PC-3 (cell line): ENCODE data around the gene PGAM2. TPM values are rescaled to one million over a fixed set of nuclear protein-coding genes. Genes with fewer than 3 reads are reported as not detected.

Source experiments
- ATAC-seq: fragments of 200-7000 bp; cut with Tn5 transposase; 2 replicates; pipeline ENCODE4 v1.9.1; 2020; ENCODE audit warnings: mild to moderate bottlenecking, moderate library complexity
- BruUV-seq: library from RNA; stranded (reverse); fragments of 400-500 nt; replicated peaks from 2 replicates; lab custom pipeline; 2021; lab: Mats Ljungman, UMichigan
- CTCF ChIA-PET: fragments of 300-600 bp; sonication (Branson Sonifier 250); formaldehyde crosslinking; loops from one replicate; lab custom pipeline; 2022; ENCODE audit warnings: antibody characterized with exemption; lab: Charles Lee
- POLR2A ChIA-PET: fragments of 300-600 bp; sonication (Branson Sonifier 250); formaldehyde crosslinking; loops from one replicate; lab custom pipeline; 2022; ENCODE audit warnings: antibody characterized with exemption; ENCODE audit not compliant: unreplicated experiment; lab: Charles Lee
- DNase-seq: peaks from one replicate; pipeline ENCODE4 v3.0.0-alpha.2; 2015
- H2AFZ ChIP-seq: fragments of 300-600 bp; sonication (generic); 2 replicates; pipeline ENCODE4 v1.6.0; 2016; ENCODE audit warnings: antibody characterized with exemption, low read length
- H3F3A ChIP-seq: fragments of 300-600 bp; sonication (generic); one replicate; pipeline ENCODE4 v1.6.0; 2017; ENCODE audit warnings: antibody characterized with exemption, low read length, control low read depth, mild to moderate bottlenecking; ENCODE audit not compliant: unreplicated experiment
- H3K27ac ChIP-seq: fragments of 300-600 bp; sonication (generic); 2 replicates; pipeline ENCODE4 v1.5.1; 2016; ENCODE audit warnings: mild to moderate bottlenecking, low read length
- H3K27me3 ChIP-seq: fragments of 300-600 bp; sonication (generic); 2 replicates; pipeline ENCODE4 v1.6.1; 2016; ENCODE audit warnings: low read length, mixed read lengths
- H3K36me3 ChIP-seq: fragments of 300-600 bp; sonication (generic); 2 replicates; pipeline ENCODE4 v1.6.1; 2016; ENCODE audit warnings: low read depth, mixed run types, low read length, mixed read lengths
- H3K4me1 ChIP-seq: fragments of 300-600 bp; sonication (generic); 2 replicates; pipeline ENCODE4 v1.5.1; 2016; ENCODE audit warnings: low read length; ENCODE audit not compliant: insufficient read depth
- H3K4me2 ChIP-seq: fragments of 300-600 bp; sonication (generic); 2 replicates; pipeline ENCODE4 v1.6.0; 2016; ENCODE audit warnings: low read length
- H3K4me3 ChIP-seq: fragments of 300-600 bp; sonication (generic); 2 replicates; pipeline ENCODE4 v1.5.1; 2016; ENCODE audit warnings: mild to moderate bottlenecking, low read length, mixed read lengths
- H3K79me2 ChIP-seq: fragments of 300-600 bp; sonication (generic); 2 replicates; pipeline ENCODE4 v1.6.1; 2017; ENCODE audit warnings: low read length, mixed read lengths
- H3K9ac ChIP-seq: fragments of 300-600 bp; sonication (generic); 2 replicates; pipeline ENCODE4 v1.6.0; 2016; ENCODE audit warnings: mild to moderate bottlenecking, low read length
- H3K9me2 ChIP-seq: fragments of 300-600 bp; sonication (generic); replicated peaks from 2 replicates; pipeline ENCODE4 v1.6.1; 2016; ENCODE audit warnings: mixed run types, low read length, mixed read lengths
- H3K9me3 ChIP-seq: fragments of 300-600 bp; sonication (generic); 2 replicates; pipeline ENCODE4 v1.6.1; 2016; ENCODE audit warnings: low read length, mixed read lengths
- H4K20me1 ChIP-seq: fragments of 300-600 bp; sonication (generic); 2 replicates; pipeline ENCODE4 v1.6.1; 2016; ENCODE audit warnings: low read length, mixed read lengths
- EZH2 ChIP-seq: fragments of 300-600 bp; sonication (generic); IDR thresholded peaks from one replicate; pipeline ENCODE4 v1.6.1; 2017; ENCODE audit warnings: antibody characterized with exemption, mild to moderate bottlenecking, low read length; ENCODE audit not compliant: unreplicated experiment
- EZH2phosphoT487 ChIP-seq: fragments of 300-600 bp; sonication (generic); IDR thresholded peaks from 2 replicates; pipeline ENCODE4 v1.6.1; 2018; ENCODE audit warnings: mild to moderate bottlenecking, antibody characterized with exemption, low read length, borderline replicate concordance
- intact Hi-C: fragments of 100-400 bp; cut with micrococcal nuclease; formaldehyde crosslinking; loops from 2 replicates; pipeline ENCODE4 v1.9.0; 2023
- total RNA-seq: library from RNA; depleted of rRNA; stranded (reverse); fragments of >200 nt; gene quantifications from 2 replicates; pipeline ENCODE4 v1.2.3, GENCODE V29; 2014
- TF ChIP-seq, protein P1 (sequence below): fragments of 300-600 bp; sonication (generic); conservative IDR thresholded peaks from 2 replicates; pipeline ENCODE4 v1.5.1; 2017; ENCODE audit warnings: antibody characterized with exemption, low read depth, mild to moderate bottlenecking, low read length

The PGAM2 gene
- total RNA-seq, 1 experiment from 2014 or later = 0.95 TPM

- no TSS peak for BruUV-seq
- Histone ChIP-seq H3K9me3 (no peaks in the 10 kb centered on the region), H3K9me2 (no peaks in the 10 kb centered on the region), H3K36me3 (peaks cover 18% of the 10 kb centered on the region; the same call in 1 of the 2 replicates), H3K79me2 (peaks cover 21% of the 10 kb centered on the region), H3K9ac (no peak overlapping the region), H2AFZ (no peak overlapping the region), H3F3A (peaks cover 9% of the 10 kb centered on the region), H3K4me1 (peaks cover 40% of the 10 kb centered on the region), H3K27me3 (no peaks in the 10 kb centered on the region), H3K4me3 (no peak overlapping the region), H4K20me1 (no peaks in the 10 kb centered on the region), H3K4me2 (no peak overlapping the region), H3K27ac (no peak overlapping the region)
- TF ChIP-seq EZH2 = no peak
- no peak for TF ChIP-seq EZH2phosphoT487
- TF ChIP-seq, protein P1, sequence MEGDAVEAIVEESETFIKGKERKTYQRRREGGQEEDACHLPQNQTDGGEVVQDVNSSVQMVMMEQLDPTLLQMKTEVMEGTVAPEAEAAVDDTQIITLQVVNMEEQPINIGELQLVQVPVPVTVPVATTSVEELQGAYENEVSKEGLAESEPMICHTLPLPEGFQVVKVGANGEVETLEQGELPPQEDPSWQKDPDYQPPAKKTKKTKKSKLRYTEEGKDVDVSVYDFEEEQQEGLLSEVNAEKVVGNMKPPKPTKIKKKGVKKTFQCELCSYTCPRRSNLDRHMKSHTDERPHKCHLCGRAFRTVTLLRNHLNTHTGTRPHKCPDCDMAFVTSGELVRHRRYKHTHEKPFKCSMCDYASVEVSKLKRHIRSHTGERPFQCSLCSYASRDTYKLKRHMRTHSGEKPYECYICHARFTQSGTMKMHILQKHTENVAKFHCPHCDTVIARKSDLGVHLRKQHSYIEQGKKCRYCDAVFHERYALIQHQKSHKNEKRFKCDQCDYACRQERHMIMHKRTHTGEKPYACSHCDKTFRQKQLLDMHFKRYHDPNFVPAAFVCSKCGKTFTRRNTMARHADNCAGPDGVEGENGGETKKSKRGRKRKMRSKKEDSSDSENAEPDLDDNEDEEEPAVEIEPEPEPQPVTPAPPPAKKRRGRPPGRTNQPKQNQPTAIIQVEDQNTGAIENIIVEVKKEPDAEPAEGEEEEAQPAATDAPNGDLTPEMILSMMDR = no peak
- ATAC-seq = no peak
- POLR2A ChIA-PET = no interaction called here
- no peak for DNase-seq
- intact Hi-C loops = no loop called here
- CTCF ChIA-PET = no interaction called here
These were observed 11.7 kb upstream of the PGAM2 start for GRCh38 chr7:44077061-44077460.

DNA sequence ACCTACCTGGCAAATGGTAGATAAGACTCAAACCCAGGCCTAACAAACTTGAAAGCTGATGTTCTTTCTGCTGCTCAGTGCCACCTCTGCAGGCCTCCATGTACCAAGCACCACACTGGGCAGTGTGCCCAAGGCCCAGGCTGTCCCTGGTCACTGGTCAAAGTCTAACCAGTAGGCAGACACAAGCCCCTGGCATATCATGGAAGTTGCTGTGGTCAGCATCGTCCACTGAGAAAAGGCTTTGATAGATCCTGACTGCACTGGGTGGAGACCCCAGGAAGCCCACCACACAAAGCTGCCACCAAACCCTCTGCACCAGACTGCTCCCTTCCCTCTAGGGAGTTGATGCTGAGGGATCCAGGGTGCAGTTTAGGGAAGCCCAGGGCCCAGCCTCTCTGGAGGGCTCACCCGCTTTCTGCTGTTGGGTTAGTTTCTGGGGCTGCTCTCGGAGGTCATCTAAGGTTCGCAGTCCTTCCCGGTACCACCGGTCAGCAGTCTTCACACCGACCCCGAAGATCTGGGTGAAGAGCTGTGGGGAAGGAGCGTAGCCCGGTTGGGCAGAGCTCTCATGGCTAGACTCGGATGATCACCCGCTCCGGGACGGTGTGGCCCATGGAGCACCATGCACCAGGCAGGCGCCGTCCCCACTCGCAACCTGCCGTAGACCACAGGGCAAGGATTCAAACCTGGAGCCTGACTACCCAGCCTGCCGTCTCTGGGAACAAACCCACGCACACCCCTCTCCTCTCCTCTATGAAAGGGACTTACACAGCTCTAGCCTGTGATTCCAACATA lies 10.9 kb upstream of the PGAM2 start:
- peaks cover 47% of the 10 kb centered on the region for H3K4me1 ChIP-seq
- ATAC-seq (no peak), DNase-seq (no peak)
- H3K27ac ChIP-seq = no peak overlapping the region
- no peaks in the 10 kb centered on the region for H3K9me2 ChIP-seq
- no peaks in the 10 kb centered on the region for H3K9me3 ChIP-seq
- H4K20me1 ChIP-seq = no peaks in the 10 kb centered on the region
- peaks cover 9% of the 10 kb centered on the region for H3F3A ChIP-seq
- no TSS peak for BruUV-seq
- H3K36me3 ChIP-seq = peaks cover 18% of the 10 kb centered on the region; the same call in 1 of the 2 replicates
- ChIA-PET CTCF (no interaction called here), POLR2A (no interaction called here)
- H2AFZ ChIP-seq = no peak overlapping the region
- H3K79me2 ChIP-seq = peaks cover 13% of the 10 kb centered on the region
- H3K27me3 ChIP-seq = no peaks in the 10 kb centered on the region
- H3K4me2 ChIP-seq = no peak overlapping the region
- TF ChIP-seq EZH2 (no peak), EZH2phosphoT487 (no peak)
- TF ChIP-seq, protein P1 = no peak
- no peak overlapping the region for H3K9ac ChIP-seq
- intact Hi-C loops = no loop called here
- H3K4me3 ChIP-seq = no peak overlapping the region
